ENCODE results near the gene PDPK1.
A peak's percentile ranks its signal among the peaks of the same experiment; 100 is the strongest.
"Not testable (repeated sequence)": the region's sequence is repeated elsewhere in the genome, so short reads cannot be mapped to it uniquely, and the experiment has no call there.

PDPK1 gene

GRCh38 chr16:2614761-2615191 lies 77.0 kb downstream of the PDPK1 start:
- no peak overlapping the region for H3K4me3 ChIP-seq (ENCODE audit: low read depth, low read length)
- no peak for TF ChIP-seq CTCF (IDR thresholded peaks at IDR 0.05; ENCODE audit: borderline replicate concordance, insufficient read depth, low read depth, low read length)

- not testable (repeated sequence) for H3K4me3 ChIP-seq (ENCODE audit: low read depth, low read length)
These were observed 81.1 kb downstream of the PDPK1 start for GRCh38 chr16:2618964-2619363.

- not testable (repeated sequence) for H3K4me3 ChIP-seq (ENCODE audit: low read depth, low read length)
These were observed 81.8 kb downstream of the PDPK1 start for GRCh38 chr16:2619628-2620027.

GRCh38 chr16:2620870-2621269 lies 83.0 kb downstream of the PDPK1 start:
- H3K4me3 ChIP-seq (ENCODE audit: low read depth, low read length): not testable (repeated sequence)

GRCh38 chr16:2621395-2621794 lies 83.6 kb downstream of the PDPK1 start:
- H3K4me3 ChIP-seq (ENCODE audit: low read depth, low read length): not testable (repeated sequence)

GRCh38 chr16:2627075-2627474 lies 89.3 kb downstream of the PDPK1 start:
- H3K4me3 ChIP-seq (ENCODE audit: low read depth, low read length): not testable (repeated sequence)

- not testable (repeated sequence) for H3K4me3 ChIP-seq (ENCODE audit: low read depth, low read length)
These were observed 93.4 kb downstream of the PDPK1 start for GRCh38 chr16:2631203-2631602.

- not testable (repeated sequence) for H3K4me3 ChIP-seq (ENCODE audit: low read depth, low read length)
These were observed 94.5 kb downstream of the PDPK1 start for GRCh38 chr16:2632291-2632690.

GRCh38 chr16:2639071-2639721 lies 101.4 kb downstream of the PDPK1 start:
- not testable (repeated sequence) for H3K4me3 ChIP-seq (ENCODE audit: low read depth, low read length)
- TF ChIP-seq CTCF (IDR thresholded peaks at IDR 0.05; ENCODE audit: borderline replicate concordance, insufficient read depth, low read depth, low read length): peak; percentile 21; the same call in 1 of the 2 replicates

- not testable (repeated sequence) for H3K4me3 ChIP-seq (ENCODE audit: low read depth, low read length)
These were observed 101.9 kb downstream of the PDPK1 start for GRCh38 chr16:2639722-2640072.

- H3K4me3 ChIP-seq (ENCODE audit: low read depth, low read length): not testable (repeated sequence)
These were observed 104.7 kb downstream of the PDPK1 start for GRCh38 chr16:2642561-2642960.

GRCh38 chr16:2644754-2645453 lies 107.1 kb downstream of the PDPK1 start:
- H3K4me3 ChIP-seq (ENCODE audit: low read depth, low read length): not testable (repeated sequence)

- not testable (repeated sequence) for H3K4me3 ChIP-seq (ENCODE audit: low read depth, low read length)
These were observed 113.5 kb downstream of the PDPK1 start for GRCh38 chr16:2651268-2651871.
